ENCODE measurements around the gene CABP1. TPM values are rescaled to one million over a fixed set of nuclear protein-coding genes. Genes with fewer than 3 reads are reported as not detected.

Gene CABP1
- total and polyA plus RNA-seq, 2 experiments from 2014 or later = not detected

DNA sequence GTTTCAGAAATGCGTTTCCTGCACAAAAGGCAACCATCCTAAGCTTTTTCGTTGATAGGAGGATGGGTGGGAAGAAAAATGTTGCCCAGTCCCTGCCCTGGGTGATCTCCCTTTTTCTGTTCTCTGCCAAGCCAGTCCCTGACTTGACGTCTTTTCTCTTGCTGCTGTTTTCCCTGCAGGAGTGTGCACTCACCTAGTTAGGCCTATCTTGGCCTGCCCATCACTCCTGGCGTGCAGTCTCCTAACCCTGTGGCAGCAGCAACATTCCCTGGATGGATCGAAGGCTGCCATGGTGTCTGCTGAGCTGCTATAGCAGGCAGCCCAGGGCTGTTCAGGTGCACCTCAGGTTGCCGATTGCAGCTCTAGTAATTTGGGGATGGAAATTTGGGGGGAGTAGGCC is 71.0 kb downstream of the CABP1 start:
- peaks cover 19% of the 10 kb centered on the region for H3K36me3 ChIP-seq
- H3K27ac ChIP-seq = no peak overlapping the region
- no peaks in the 10 kb centered on the region for H3K9me3 ChIP-seq (ENCODE audit: low read depth)
- no peak for DNase-seq (ENCODE audit: low read depth in 1 of 2, low spot score in 1 of 2)
- TF ChIP-seq, protein P1, sequence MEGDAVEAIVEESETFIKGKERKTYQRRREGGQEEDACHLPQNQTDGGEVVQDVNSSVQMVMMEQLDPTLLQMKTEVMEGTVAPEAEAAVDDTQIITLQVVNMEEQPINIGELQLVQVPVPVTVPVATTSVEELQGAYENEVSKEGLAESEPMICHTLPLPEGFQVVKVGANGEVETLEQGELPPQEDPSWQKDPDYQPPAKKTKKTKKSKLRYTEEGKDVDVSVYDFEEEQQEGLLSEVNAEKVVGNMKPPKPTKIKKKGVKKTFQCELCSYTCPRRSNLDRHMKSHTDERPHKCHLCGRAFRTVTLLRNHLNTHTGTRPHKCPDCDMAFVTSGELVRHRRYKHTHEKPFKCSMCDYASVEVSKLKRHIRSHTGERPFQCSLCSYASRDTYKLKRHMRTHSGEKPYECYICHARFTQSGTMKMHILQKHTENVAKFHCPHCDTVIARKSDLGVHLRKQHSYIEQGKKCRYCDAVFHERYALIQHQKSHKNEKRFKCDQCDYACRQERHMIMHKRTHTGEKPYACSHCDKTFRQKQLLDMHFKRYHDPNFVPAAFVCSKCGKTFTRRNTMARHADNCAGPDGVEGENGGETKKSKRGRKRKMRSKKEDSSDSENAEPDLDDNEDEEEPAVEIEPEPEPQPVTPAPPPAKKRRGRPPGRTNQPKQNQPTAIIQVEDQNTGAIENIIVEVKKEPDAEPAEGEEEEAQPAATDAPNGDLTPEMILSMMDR (IDR thresholded peaks at IDR 0.05; ENCODE audit: low read depth, low read length) = no peak
- no peaks in the 10 kb centered on the region for H3K27me3 ChIP-seq
- H3K4me1 ChIP-seq (ENCODE audit: low read depth) = peaks cover 16% of the 10 kb centered on the region
- H3K4me3 ChIP-seq = peak overlapping the region; percentile 93

DNA sequence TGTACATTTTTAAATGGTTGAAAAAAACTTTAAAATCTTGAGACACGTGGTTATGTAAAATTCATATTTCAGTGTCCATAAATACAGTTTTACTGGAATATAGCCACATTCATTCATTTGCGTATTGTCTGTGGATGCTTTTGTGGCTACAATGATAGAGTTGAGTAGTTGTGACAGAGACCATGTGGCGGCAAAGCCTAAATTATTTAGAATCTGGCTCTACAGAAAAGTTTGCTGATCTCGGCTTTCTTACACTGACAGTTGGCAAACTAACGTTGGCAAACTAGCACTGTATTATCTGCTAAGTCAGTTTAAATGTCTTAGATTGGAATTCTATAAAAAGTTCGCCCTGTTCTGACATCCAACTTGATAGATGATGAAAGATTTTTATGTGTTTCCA is 72.2 kb downstream of the CABP1 start:
- no peak overlapping the region for H3K4me3 ChIP-seq
- H3K36me3 ChIP-seq = peaks cover 30% of the 10 kb centered on the region
- H3K9me3 ChIP-seq (ENCODE audit: low read depth) = no peaks in the 10 kb centered on the region
- DNase-seq (ENCODE audit: low read depth in 1 of 2, low spot score in 1 of 2) = no peak
- no peaks in the 10 kb centered on the region for H3K27me3 ChIP-seq
- H3K4me1 ChIP-seq (ENCODE audit: low read depth) = peaks cover 16% of the 10 kb centered on the region
- H3K27ac ChIP-seq = no peak overlapping the region
- TF ChIP-seq, protein P1 (IDR thresholded peaks at IDR 0.05; ENCODE audit: low read depth, low read length) = no peak

DNA sequence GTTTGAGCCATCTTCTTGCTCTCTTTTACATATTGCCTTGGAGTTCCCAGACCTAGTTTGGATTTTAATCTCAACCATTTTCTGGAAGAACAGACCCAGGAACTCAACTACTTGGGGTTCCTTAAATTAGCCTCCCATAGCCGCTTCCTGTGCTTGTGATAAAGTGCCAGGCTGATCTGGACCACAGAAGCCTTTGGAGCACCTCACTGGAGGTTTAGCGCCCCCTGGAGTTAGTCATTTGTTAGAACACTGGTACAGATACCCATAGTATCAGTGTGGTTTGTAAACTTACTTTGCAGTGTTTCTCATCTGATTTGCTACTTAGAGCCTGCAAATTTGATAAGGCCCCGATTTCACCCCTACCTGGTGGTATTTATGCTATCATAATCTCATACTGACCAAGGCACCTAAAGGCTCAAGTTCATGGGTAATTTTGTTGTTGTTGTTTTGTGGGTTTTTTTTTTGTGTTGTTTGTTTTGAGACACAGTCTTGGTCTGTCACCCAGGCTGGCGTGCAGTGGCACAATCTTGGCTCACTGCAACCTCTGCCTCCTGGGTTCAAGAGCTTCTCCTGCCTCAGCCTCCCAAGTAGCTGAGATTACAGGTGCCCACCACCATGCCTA is 73.5 kb downstream of the CABP1 start:
- Histone ChIP-seq H3K9me3 (ENCODE audit: low read depth) (no peaks in the 10 kb centered on the region), H3K4me1 (ENCODE audit: low read depth) (peaks cover 16% of the 10 kb centered on the region), H3K27ac (no peak overlapping the region), H3K36me3 (peaks cover 40% of the 10 kb centered on the region), H3K4me3 (no peak overlapping the region), H3K27me3 (no peaks in the 10 kb centered on the region)
- peak; percentile 88 to 91 for DNase-seq (ENCODE audit: low read depth in 1 of 2, low spot score in 1 of 2)
- TF ChIP-seq, protein P1 (IDR thresholded peaks at IDR 0.05; ENCODE audit: low read depth, low read length) = peak; percentile 85

Other genes with a start within 250 kb of the CABP1 start
- gene COX6A1, start 202.5 kb upstream of the CABP1 start, total RNA-seq = 759 and 1,227 TPM in 2 replicates
- gene COX6A1, start 202.5 kb upstream of the CABP1 start, polyA plus RNA-seq = 1,076 and 1,511 TPM in 2 replicates
- 11.9 and 21.1 TPM in 2 replicates for gene TRIAP1, start 194.2 kb upstream of the CABP1 start, total RNA-seq
- 41.9 and 58.8 TPM in 2 replicates for gene TRIAP1, start 194.2 kb upstream of the CABP1 start, polyA plus RNA-seq
- 13.8 and 19.3 TPM in 2 replicates for gene GATC, start 194.2 kb upstream of the CABP1 start, total RNA-seq
- 11.4 and 12.7 TPM in 2 replicates for gene GATC, start 194.2 kb upstream of the CABP1 start, polyA plus RNA-seq
- gene SRSF9, start 170.9 kb upstream of the CABP1 start, total RNA-seq = 126 and 131 TPM in 2 replicates
- 195 and 205 TPM in 2 replicates for gene SRSF9, start 170.9 kb upstream of the CABP1 start, polyA plus RNA-seq
- 186 and 248 TPM in 2 replicates for gene DYNLL1, start 144.5 kb upstream of the CABP1 start, total RNA-seq
- 534 and 546 TPM in 2 replicates for gene DYNLL1, start 144.5 kb upstream of the CABP1 start, polyA plus RNA-seq
- gene COQ5, start 111.5 kb upstream of the CABP1 start, total RNA-seq = 61.8 and 67.2 TPM in 2 replicates
- gene COQ5, start 111.5 kb upstream of the CABP1 start, polyA plus RNA-seq = 99.3 and 112 TPM in 2 replicates
- gene RNF10, start 106.3 kb upstream of the CABP1 start, total RNA-seq = 107 and 122 TPM in 2 replicates
- gene RNF10, start 106.3 kb upstream of the CABP1 start, polyA plus RNA-seq = 210 and 227 TPM in 2 replicates
- gene POP5, start 59.2 kb upstream of the CABP1 start, total RNA-seq = 27.9 and 32.8 TPM in 2 replicates
- gene POP5, start 59.2 kb upstream of the CABP1 start, polyA plus RNA-seq = 59.2 and 75.3 TPM in 2 replicates
- gene MLEC, start 46.5 kb downstream of the CABP1 start, total RNA-seq = 122 and 137 TPM in 2 replicates
- 159 and 215 TPM in 2 replicates for gene MLEC, start 46.5 kb downstream of the CABP1 start, polyA plus RNA-seq
- 22.0 and 28.2 TPM in 2 replicates for gene UNC119B, start 69.8 kb downstream of the CABP1 start, total RNA-seq
- 14.1 and 14.7 TPM in 2 replicates for gene UNC119B, start 69.8 kb downstream of the CABP1 start, polyA plus RNA-seq
- 34.3 and 59.8 TPM in 2 replicates for gene ACADS, start 85.2 kb downstream of the CABP1 start, total RNA-seq
- 35.9 and 77.1 TPM in 2 replicates for gene ACADS, start 85.2 kb downstream of the CABP1 start, polyA plus RNA-seq